EL (cell line): Measurements from ENCODE around the gene PTCHD1.

Experiments used
- DNase-seq: peaks from one replicate; pipeline ENCODE4 v3.0.0-alpha.2; 2016

Gene PTCHD1

GRCh38 chrX:23364416-23364815 is 29.8 kb downstream of the PTCHD1 start:
- DNase-seq = no peak

- no peak for DNase-seq
These were observed 30.9 kb downstream of the PTCHD1 start for GRCh38 chrX:23365541-23365940.

DNA sequence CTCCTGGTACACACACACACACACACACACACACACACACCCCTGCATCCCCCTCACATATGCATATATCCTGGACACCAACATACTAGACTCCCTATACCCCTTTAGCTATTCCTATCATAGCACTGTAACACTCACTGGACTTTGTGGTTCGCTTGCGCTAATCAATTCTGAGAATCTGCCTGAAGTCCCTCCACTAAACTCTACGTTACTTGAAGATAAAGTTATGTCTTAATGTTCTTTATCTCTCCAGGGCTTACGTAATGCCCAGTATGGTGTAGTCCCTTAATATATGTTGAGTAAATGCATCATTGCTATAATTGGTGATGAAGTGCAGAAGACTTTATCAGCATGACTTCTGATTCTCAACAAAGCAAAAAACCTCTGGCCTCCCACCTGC is 32.3 kb downstream of the PTCHD1 start:
- DNase-seq = no peak

DNA sequence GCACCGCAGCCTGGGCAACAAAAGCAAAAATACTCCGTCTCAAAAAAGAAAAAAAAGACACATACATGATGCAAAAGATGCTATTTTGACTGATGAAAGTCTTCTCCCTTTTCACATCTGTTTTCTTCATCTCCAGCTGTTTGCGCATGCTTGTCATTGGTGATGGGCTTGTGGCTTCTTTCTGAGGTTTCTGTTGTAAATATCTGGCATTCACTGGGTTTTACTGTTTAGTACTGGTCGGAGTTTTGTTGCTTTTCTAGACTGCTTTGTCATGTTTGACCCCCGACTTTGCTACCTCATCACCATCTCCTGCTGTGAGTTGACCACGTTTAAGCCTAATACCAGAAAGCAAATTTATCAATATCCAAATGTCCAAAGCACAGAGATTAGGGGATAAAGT is 34.4 kb downstream of the PTCHD1 start:
- DNase-seq = no peak

GRCh38 chrX:23372220-23372902 is 37.7 kb downstream of the PTCHD1 start:
- DNase-seq = no peak

DNA sequence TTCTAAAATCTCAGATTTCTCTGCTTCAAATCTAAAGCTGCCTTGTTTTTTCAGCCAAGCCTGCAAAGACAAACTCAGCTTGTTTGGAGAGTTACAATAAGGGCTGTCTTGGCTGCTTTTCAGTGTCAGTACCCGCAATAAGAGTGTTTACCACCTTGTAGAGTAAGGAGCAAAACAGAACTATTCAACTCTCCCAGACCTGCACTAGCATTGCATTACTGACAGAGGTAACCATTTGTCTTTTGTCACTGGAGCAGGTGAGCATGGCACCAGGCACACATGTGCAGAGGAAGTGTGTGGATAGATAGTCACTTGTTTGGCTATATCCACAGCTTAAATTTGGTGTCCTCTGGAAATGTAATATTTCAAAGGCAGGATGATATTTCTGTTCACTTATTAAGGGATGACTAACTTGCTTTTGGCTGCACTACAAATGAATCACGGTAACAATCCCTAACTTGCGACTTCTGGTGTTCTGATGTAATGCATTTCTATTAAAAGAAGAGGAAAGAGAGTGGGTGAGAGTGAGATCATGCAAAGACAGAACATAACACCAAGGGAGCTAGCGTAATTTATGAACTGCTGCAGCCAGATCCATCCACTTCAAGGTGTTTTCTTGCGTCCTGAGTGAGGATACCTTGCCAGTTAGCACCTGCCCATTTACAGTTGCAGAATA is 38.6 kb downstream of the PTCHD1 start:
- peak; percentile 50 for DNase-seq

DNA sequence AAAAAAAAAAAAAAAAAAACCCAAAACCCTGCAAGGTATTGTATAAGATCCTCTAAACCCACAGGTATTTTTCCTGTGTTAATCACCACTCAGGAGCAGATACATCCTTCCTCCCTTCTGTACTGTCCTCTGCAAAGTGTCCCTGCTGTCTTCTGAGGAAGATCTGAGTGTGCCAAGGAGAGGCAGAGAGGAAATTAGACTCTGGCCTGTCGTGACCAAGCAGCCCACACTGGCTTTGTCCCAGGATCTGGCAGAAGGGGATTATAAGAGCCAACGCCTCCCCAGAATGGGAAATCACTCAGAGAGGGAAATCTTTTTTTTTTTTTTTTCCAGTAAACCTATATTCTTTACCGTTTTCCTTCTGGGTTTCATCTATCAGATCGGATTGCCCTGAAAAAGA is 39.6 kb downstream of the PTCHD1 start:
- no peak for DNase-seq

- no peak for DNase-seq
These were observed 41.9 kb downstream of the PTCHD1 start for GRCh38 chrX:23376581-23376980.

GRCh38 chrX:23380581-23380980 is 45.9 kb downstream of the PTCHD1 start:
- DNase-seq = no peak

GRCh38 chrX:23381099-23382087 is 46.7 kb downstream of the PTCHD1 start:
- DNase-seq = no peak

DNA sequence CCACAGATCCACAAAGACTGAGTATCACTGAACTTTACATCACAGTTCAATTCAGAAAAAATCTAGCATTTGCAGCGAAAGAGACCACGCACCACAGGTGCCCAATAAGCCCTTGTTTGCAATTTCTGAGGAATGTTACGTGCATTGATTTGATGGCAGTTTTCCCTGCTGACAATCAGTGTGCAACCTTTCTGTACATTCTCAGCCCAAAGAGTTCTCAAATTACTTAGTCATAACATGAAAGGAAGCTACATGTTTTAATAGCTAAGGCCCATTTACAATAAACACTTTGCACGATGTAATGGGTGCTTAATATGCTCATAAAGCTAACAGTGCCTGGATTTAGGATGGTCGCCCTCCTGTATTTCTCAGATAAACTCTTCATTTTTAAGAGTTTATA is 47.9 kb downstream of the PTCHD1 start:
- DNase-seq = no peak

DNA sequence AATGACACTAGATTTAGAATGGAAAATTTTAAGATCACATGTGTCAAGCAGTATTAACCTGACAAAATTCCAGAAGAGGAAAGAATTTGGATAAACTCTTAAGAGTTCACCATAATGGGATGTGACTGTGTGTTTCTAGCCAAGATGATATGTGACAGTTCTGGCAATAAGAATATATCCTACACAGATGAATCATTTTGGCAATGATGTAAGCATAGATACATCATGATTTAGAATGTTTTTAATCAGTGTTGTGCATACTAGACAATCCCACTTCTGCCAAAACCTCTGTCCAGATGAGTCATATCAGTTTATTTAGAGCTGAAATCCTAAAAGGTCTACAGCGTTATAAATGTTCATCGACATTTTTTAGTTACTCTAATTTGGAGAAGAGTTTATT is 48.8 kb downstream of the PTCHD1 start:
- peak; percentile 8 for DNase-seq

- DNase-seq = no peak
These were observed 50.6 kb downstream of the PTCHD1 start for GRCh38 chrX:23385242-23385641.

DNA sequence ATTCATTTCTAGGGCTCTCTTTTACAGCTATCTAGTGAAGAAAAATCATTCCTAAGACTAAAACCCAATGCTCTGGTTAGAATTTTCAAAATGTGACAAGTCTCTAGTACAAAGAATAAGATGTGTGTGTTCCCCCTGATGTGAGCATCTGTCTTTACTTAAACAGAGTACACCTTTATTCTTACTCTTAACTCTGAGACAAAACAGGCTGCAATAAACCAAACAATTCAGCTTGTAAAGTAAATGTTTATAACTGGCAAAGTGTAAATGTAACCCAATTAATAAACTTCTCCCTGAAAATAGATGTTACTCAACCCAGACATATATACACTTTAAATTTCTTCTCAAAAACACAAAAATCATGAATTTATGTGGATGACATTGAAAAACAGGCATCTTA is 51.6 kb downstream of the PTCHD1 start:
- no peak for DNase-seq

DNA sequence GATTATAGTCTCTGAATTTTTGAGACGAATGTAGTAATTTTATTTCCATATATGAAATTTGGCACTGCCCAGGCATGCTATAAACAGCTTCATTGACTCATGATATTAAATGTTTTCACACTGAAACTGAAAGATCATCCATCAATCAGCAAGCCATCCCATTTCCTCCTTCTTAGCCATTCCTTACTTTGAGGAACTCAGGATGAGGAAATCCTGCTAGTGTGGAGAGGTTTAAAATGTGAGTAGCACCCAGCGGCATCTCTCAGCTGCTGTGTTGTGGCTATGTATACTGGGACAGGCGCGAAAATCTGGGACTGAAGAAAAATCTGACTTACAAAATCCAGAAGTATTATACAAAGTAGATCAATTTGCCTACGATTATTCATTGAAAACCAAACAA is 52.1 kb downstream of the PTCHD1 start:
- DNase-seq = no peak

DNA sequence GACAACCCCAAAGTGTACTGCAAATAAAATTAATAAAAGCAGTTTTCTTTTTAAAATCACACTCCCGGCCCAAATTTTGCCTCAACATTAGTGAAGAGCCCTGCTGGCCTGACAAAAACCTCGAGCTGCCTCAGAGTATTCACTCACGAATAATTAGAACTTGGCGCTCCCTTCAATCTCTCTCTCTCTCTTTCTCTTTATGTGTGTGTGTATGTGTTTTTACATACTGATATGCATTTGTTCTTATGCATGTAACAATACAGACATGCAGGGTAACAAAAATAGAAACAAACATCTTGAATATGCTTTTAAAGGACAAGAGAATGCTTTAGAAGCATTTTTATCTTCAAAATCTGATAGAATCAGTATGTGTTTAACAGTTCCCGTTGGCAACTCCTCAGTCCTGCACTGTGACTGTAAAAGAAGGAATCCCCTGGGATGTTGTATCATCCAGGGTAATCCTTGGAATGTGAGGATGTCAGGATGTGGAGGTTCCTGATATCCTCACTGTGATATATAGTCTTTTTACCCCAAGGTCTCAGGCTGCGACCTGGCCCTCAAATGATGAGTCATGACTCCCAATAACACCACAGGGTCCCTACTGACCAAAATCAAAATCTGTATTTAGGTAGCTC is 53.0 kb downstream of the PTCHD1 start:
- DNase-seq = peak; percentile 1

DNA sequence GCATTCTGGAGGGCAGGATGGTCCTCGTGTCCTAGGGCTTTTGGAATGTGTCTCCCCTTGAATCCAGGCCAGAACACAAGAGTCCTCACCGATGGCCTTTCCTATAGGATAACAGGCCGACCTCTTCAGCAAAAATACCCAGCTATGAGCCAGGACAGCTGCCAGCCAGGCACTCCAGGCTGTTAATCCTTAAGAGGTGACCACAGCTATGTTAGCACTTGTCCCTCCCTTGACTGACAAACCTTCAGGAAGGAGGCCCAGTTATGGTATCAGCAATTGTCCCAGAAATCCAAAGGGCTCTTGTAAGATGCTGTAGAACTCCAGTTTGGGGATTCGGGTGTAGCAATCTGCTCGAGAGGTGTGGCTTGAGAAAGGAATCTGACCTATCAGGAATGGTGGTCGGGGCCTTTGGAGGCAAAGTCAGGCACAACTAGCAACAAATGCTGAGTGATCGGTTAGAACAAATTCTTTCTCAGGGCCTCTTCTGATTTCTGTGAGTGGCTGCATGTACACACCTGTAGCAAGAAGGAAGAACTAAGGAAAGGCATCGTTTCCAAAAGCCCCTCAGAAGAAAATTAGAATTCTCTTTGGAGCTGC is 54.6 kb downstream of the PTCHD1 start:
- DNase-seq = no peak

DNA sequence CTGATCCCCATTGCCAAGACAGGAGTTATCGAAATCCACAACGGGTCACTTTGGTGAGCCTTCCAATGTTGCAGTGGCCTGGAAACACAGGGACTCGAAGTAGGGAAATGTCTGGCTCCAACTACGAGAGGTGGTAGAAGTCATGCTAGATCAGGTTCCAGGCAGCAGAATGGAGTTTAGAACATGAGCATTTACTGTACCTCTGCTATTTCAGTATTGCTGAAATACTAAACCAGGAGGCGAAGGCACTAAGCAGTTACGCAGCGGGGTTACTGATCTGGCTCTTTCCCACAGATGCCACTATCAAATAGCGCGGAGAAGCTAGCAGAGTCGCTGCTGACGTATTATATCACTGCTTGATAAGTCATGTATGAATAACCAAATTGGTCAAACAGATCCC is 56.3 kb downstream of the PTCHD1 start:
- DNase-seq = no peak

- no peak for DNase-seq
These were observed 57.5 kb downstream of the PTCHD1 start for GRCh38 chrX:23392195-23392594.

DNA sequence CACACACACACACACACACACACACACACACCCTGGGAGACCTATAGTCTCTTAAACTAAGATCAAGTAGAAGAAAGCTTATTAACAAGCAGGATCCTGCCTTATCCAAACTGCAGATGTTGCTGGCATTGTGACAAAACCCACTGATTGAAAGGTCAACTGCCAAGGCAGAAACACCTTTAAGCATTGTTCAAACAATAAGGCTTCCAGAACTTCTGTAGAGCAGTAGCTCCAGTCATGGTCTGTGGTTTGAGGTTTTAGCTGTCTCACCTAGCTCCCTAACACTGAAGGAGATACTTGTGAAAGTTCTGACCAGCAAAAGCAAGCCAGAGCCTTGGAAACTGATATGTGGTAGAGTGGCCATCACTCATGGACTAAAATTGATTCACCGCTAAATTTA is 59.8 kb downstream of the PTCHD1 start:
- no peak for DNase-seq

DNA sequence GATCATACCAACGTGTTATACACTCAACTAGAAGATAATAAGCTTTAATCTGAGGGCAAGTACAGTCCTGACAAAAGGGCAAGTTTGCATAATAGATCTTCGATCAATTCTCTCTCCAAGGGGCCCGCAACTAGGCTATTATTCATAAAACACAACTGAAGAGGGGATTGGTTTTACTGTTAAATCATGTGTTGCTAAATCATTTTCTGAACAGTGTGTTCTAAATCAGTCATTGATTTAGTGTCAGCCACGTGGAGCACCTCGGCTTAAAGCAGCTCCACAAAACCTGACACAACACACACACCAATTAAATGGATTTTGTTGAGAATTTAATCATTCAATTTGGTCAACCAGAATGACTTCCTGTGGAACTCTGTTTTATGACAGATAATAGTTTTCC is 61.6 kb downstream of the PTCHD1 start:
- no peak for DNase-seq

DNA sequence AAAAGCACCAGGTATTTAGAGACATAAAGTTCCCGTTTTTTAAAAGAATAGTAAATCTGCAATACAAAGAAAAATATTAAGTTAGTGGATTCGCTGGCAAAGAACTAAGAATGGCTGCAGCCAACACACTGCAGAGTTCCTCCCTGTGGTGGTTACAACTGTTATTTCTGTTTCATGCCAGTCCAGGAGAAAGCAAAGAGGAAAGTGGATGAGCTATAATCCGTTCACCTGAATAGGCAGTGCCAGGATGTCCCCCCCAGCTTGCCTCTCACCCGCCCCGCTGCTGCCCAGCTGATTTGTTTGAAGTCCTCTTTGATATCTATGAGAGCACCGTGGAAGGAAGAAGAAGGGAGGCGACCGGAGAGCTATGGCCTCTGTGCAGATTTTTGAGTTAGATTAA is 63.9 kb downstream of the PTCHD1 start:
- no peak for DNase-seq

- peak; percentile 0 for DNase-seq
These were observed 69.2 kb downstream of the PTCHD1 start for GRCh38 chrX:23403849-23404248.
